Glutamatergic neuron (in vitro differentiated cells): ENCODE measurements around the gene NUCB2. TPM values are rescaled to one million over a fixed set of nuclear protein-coding genes. Genes with fewer than 3 reads are reported as not detected.

Experiments used
- DNase-seq: peaks from one replicate; pipeline ENCODE4 v3.0.0; 2022
- H3K27ac Mint-ChIP-seq: one replicate; pipeline ENCODE4 v1.8.0; 2020; ENCODE audit warnings: mild to moderate bottlenecking, mixed read lengths, inconsistent platforms; ENCODE audit not compliant: unreplicated experiment
- H3K27me3 Mint-ChIP-seq: one replicate; pipeline ENCODE4 v1.8.0; 2020; ENCODE audit warnings: mild to moderate bottlenecking, moderate library complexity, mixed read lengths, inconsistent platforms; ENCODE audit not compliant: unreplicated experiment
- H3K36me3 Mint-ChIP-seq: one replicate; pipeline ENCODE4 v1.8.0; 2020; ENCODE audit warnings: mild to moderate bottlenecking, mixed read lengths, inconsistent platforms; ENCODE audit not compliant: unreplicated experiment
- H3K4me1 Mint-ChIP-seq: one replicate; pipeline ENCODE4 v1.8.0; 2020; ENCODE audit warnings: mild to moderate bottlenecking, low read depth, mixed read lengths, inconsistent platforms; ENCODE audit not compliant: unreplicated experiment
- H3K4me3 Mint-ChIP-seq: one replicate; pipeline ENCODE4 v1.8.0; 2020; ENCODE audit warnings: mild to moderate bottlenecking, mixed read lengths, inconsistent platforms; ENCODE audit not compliant: unreplicated experiment
- H3K9me3 Mint-ChIP-seq: one replicate; pipeline ENCODE4 v1.8.0; 2020; ENCODE audit warnings: mild to moderate bottlenecking, moderate library complexity, mixed read lengths, inconsistent platforms; ENCODE audit not compliant: unreplicated experiment
- total RNA-seq: library from RNA; stranded (reverse); fragmentation: NEBNext Ultra II Directional; extraction: Animal tissue kit (Norgen Biotek cat#: 25700); gene quantifications from one replicate; pipeline ENCODE4 v1.2.1, GENCODE V29; 2021; ENCODE audit not compliant: unreplicated experiment
- TF ChIP-seq, protein P1 (sequence below): fragments of 200-600 bp; sonication (generic); IDR thresholded peaks from one replicate; pipeline ENCODE4 v1.5.0; 2021; ENCODE audit not compliant: partially characterized antibody, unreplicated experiment

Gene NUCB2
- total RNA-seq, 1 donor from 2014 or later, result 11.5 TPM

DNA sequence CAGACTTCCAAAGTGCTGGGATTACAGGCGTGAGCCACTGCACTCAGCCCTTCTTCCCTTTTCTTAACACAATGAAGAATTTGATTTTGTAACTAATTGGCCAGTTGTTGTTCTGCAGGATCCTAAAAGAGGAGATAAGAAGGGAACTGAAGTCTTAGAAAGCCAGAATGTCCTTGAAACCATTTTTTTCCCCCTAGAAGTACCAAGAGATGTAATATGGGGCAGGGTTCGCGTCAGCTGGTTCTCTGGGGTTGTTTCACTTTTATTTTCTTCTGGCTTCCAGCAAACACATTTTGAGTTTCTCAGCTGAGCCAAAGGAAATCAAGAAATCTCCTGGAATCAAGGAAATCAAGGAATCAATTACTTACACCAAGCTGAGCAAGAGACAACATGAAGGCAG, 7.6 kb upstream of the NUCB2 start:
- DNase-seq, result no peak
- no peaks in the 10 kb centered on the region for H3K36me3 Mint-ChIP-seq
- TF ChIP-seq, protein P1, sequence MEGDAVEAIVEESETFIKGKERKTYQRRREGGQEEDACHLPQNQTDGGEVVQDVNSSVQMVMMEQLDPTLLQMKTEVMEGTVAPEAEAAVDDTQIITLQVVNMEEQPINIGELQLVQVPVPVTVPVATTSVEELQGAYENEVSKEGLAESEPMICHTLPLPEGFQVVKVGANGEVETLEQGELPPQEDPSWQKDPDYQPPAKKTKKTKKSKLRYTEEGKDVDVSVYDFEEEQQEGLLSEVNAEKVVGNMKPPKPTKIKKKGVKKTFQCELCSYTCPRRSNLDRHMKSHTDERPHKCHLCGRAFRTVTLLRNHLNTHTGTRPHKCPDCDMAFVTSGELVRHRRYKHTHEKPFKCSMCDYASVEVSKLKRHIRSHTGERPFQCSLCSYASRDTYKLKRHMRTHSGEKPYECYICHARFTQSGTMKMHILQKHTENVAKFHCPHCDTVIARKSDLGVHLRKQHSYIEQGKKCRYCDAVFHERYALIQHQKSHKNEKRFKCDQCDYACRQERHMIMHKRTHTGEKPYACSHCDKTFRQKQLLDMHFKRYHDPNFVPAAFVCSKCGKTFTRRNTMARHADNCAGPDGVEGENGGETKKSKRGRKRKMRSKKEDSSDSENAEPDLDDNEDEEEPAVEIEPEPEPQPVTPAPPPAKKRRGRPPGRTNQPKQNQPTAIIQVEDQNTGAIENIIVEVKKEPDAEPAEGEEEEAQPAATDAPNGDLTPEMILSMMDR, result no peak

DNA sequence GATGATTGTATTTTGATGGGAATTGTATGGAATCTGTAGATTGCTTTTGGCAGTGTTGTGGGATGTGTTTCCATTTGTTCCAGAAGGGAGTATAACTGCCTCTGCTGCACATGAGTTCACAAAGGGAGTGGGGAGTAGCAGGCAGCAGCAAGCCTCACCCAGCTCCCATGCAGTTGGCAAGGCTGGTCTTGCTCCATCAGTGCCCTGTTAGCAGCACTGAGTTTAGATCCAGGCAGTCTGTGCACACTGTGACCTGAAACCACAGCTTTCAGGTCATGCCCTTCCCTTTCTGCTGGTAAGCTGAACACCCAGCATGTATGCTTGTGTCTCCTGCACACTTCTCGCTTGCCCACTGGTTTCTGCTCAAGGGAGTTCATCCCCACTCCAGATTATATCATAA, 3.7 kb upstream of the NUCB2 start:
- Mint-ChIP-seq H3K27me3 (no peaks in the 10 kb centered on the region), H3K9me3 (no peaks in the 10 kb centered on the region), H3K27ac (no peak overlapping the region), H3K36me3 (no peaks in the 10 kb centered on the region), H3K4me3 (no peak overlapping the region), H3K4me1 (peaks cover 2% of the 10 kb centered on the region)
- DNase-seq, result no peak
- TF ChIP-seq, protein P1, result no peak

More for the DNA sequence above, 7.6 kb upstream of the NUCB2 start:
- Mint-ChIP-seq H3K27ac (no peak overlapping the region), H3K4me3 (no peak overlapping the region), H3K9me3 (no peaks in the 10 kb centered on the region), H3K4me1 (no peaks in the 10 kb centered on the region), H3K27me3 (no peaks in the 10 kb centered on the region)

DNA sequence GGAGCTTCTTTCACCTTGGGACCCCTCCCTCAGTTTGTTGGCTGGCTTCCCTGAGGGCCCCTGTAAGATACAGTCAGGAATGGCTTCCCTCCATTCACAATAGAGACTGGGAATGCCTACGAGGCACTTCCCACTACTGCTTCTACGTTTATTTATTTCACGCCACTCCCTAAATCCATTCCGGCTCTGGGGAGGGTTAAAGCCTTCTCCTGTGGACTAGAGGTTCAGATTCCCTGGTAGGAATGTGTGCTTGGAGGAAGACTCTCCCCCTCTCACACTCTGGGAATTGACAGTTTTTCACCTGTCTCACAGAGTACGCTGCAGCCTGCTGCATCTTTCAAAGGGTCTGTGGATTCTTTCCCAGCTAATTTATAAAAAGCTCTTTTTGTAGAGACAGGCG, 3.3 kb upstream of the NUCB2 start:
- Mint-ChIP-seq H3K27me3 (no peaks in the 10 kb centered on the region), H3K4me3 (no peak overlapping the region), H3K27ac (no peak overlapping the region)

DNA sequence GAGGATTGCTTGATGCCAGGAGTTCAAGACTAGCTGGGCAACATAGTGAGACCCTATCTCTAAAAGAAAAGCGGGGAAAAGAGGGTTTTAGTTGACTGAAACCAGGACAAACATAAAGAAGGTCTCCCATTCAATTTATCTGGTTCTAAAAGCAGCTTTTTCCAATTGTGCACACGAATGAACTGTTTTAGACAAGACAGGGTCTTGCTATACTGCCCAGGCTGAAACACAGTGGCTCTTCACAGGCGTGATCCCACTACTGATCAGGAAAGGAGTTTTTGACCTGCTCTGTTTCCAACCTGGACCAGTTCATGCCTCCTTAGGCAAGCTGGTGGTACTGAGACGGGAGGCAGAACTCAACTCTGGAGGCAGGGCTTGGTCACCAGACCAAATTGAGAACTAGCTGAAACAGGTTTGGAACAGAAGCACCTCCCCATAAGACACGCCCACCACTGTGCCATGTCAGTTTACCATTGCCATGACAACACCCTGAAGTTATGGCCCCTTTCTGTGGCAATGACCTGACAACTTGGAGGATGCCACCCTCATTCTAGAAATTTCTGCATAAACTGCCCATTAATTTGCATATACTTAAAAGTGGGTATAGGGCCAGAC, 2.8 kb upstream of the NUCB2 start:
- H3K27ac Mint-ChIP-seq, result no peak overlapping the region
- H3K4me1 Mint-ChIP-seq, result peaks cover 2% of the 10 kb centered on the region
- no peak for DNase-seq
- H3K9me3 Mint-ChIP-seq, result peaks cover 2% of the 10 kb centered on the region
- H3K36me3 Mint-ChIP-seq, result no peaks in the 10 kb centered on the region
- H3K27me3 Mint-ChIP-seq, result no peaks in the 10 kb centered on the region
- no peak overlapping the region for H3K4me3 Mint-ChIP-seq
- TF ChIP-seq, protein P1, result no peak

More for the DNA sequence above, 3.3 kb upstream of the NUCB2 start:
- DNase-seq, result no peak
- TF ChIP-seq, protein P1, result no peak
- no peaks in the 10 kb centered on the region for H3K36me3 Mint-ChIP-seq
- H3K9me3 Mint-ChIP-seq, result no peaks in the 10 kb centered on the region
- peaks cover 2% of the 10 kb centered on the region for H3K4me1 Mint-ChIP-seq

DNA sequence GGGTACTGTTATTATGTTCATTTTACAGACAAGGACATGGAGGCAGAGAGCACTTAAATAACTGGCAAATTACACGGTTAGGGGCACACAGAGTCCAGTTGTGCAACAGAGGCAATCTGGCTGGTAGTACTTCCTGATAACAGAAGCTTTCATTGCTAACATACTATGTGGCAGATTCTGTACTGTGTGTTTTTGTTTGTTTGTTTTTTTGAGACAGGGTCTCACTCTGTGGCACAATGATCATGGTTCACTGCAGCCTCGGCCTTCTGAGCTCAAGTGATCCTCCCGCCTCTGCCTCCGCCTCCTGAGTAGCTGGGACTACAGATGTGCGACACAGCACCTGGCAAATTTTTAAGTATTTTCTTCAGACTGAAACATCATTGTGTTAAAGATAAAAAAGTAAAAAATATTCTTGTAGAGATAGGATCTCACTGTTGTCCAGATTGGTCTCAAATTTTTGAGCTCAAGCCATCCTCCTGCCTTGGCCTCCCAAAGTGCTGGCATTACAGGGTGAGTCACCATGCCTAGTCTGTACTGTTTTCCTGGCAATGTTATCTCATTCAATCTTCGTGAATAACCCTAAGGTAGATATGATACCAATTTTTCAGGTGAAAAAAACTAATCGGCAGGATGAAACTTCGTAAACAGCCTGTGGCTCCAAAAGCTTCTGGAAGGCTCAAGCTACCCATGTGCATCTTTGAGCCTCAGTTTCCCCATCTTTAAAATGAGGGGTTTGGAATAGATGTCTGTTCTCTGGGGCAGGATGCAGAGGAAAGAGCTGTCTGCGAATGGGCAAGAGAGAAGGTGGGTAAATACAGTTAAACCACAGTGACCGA, 921 bp upstream of the NUCB2 start:
- TF ChIP-seq, protein P1, result no peak
- H3K4me3 Mint-ChIP-seq, result peak overlapping the region; percentile 89
- H3K4me1 Mint-ChIP-seq, result peaks cover 2% of the 10 kb centered on the region
- no peaks in the 10 kb centered on the region for H3K36me3 Mint-ChIP-seq
- H3K9me3 Mint-ChIP-seq, result peaks cover 2% of the 10 kb centered on the region
- DNase-seq, result no peak
- H3K27ac Mint-ChIP-seq, result peak overlapping the region; percentile 79
- H3K27me3 Mint-ChIP-seq, result no peaks in the 10 kb centered on the region
